Thoracic aorta (tissue), 2 donors: Measurements from ENCODE around the gene TEF. TPM values are rescaled to one million over a fixed set of nuclear protein-coding genes. Genes with fewer than 3 reads are reported as not detected.

ENCODE experiments used
- ATAC-seq: fragments of 150-250 bp; one replicate; pipeline ENCODE4 v1.8.0; 2017; ENCODE audit warnings: low read depth; ENCODE audit not compliant: insufficient number of reproducible peaks, low FRiP score
- DNase-seq: peaks from one replicate; pipeline ENCODE4 v3.0.0-alpha.2; 2020; ENCODE audit warnings: low spot score
- H3K27ac ChIP-seq, 2 donors: fragments of 200-600 bp; sonication (generic); 1 replicate in 1 of 2; 2 replicates in 1 of 2; pipeline ENCODE4 v1.5.1; 2016; ENCODE audit warnings: mild to moderate bottlenecking in 2 of 2, moderate library complexity in 2 of 2
- H3K27me3 ChIP-seq: fragments of 200-600 bp; sonication (generic); replicated peaks from 2 replicates; pipeline ENCODE4 v1.6.0; 2016; ENCODE audit warnings: mild to moderate bottlenecking; ENCODE audit not compliant: insufficient read depth
- H3K36me3 ChIP-seq: fragments of 200-600 bp; sonication (generic); one replicate; pipeline ENCODE4 v1.5.1; 2016
- H3K4me1 ChIP-seq, 2 donors: fragments of 200-600 bp; sonication (generic); 1 replicate in 1 of 2; 2 replicates in 1 of 2; pipeline versions ENCODE4 v1.5.1 to v1.6.0; 2016; ENCODE audit warnings: low read depth in 2 of 2, mild to moderate bottlenecking in 1 of 2; ENCODE audit not compliant: control insufficient read depth in 1 of 2
- H3K4me3 ChIP-seq: fragments of 200-600 bp; sonication (generic); 2 replicates; pipeline ENCODE4 v1.5.1; 2016; ENCODE audit warnings: mild to moderate bottlenecking
- H3K9me3 ChIP-seq: fragments of 200-600 bp; sonication (generic); 2 replicates; pipeline ENCODE4 v1.5.1; 2016
- CTCF ChIP-seq: fragments of 200-600 bp; sonication (generic); IDR thresholded peaks from one replicate; pipeline ENCODE4 v1.5.1; 2019; ENCODE audit warnings: antibody characterized with exemption
- total RNA-seq, 2 donors: library from RNA; depleted of rRNA; stranded (reverse); fragments of >200 nt; gene quantifications; one replicate each; pipeline versions ENCODE4 v1.1.0 to v1.2.3, GENCODE V29; 2016

The TEF gene
- total RNA-seq, 2 donors from 2014 or later: 21.4 to 23.1 TPM

DNA sequence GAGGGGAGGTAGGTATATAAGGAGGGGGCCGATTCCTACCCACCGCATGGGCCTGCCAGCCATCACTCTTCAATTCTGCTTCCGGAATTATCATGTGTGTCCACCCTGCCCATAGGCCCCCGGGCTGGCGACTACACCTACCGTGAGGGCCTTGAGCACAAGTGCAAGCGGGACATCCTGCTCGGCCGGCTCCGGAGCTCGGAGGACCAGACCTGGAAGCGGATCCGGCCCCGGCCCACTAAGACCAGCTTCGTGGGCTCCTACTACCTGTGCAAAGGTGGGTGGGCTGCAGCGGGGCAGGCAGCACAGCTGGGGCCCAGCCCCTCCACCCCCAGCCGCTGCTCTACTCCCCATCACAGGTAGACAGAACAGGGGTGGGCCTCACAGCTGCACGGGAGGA, 38.4 kb upstream of the TEF start:
- H3K27ac ChIP-seq: no peak overlapping the region
- no peaks in the 10 kb centered on the region for H3K9me3 ChIP-seq
- ATAC-seq (no peak), DNase-seq (no peak)
- TF ChIP-seq CTCF: no peak
- no peak overlapping the region for H3K4me3 ChIP-seq
- H3K27me3 ChIP-seq: no peaks in the 10 kb centered on the region
- peaks cover 50% of the 10 kb centered on the region for H3K36me3 ChIP-seq
- no peaks in the 10 kb centered on the region for H3K4me1 ChIP-seq

- TF ChIP-seq CTCF: no peak
- Histone ChIP-seq H3K36me3 (peaks cover 50% of the 10 kb centered on the region), H3K27ac (no peak overlapping the region), H3K4me3 (no peak overlapping the region), H3K4me1 (no peaks in the 10 kb centered on the region), H3K27me3 (no peaks in the 10 kb centered on the region), H3K9me3 (no peaks in the 10 kb centered on the region)
- DNase-seq (no peak), ATAC-seq (no peak)
Observed at GRCh38 chr22:41343717-41344116, 38.0 kb upstream of the TEF start.

DNA sequence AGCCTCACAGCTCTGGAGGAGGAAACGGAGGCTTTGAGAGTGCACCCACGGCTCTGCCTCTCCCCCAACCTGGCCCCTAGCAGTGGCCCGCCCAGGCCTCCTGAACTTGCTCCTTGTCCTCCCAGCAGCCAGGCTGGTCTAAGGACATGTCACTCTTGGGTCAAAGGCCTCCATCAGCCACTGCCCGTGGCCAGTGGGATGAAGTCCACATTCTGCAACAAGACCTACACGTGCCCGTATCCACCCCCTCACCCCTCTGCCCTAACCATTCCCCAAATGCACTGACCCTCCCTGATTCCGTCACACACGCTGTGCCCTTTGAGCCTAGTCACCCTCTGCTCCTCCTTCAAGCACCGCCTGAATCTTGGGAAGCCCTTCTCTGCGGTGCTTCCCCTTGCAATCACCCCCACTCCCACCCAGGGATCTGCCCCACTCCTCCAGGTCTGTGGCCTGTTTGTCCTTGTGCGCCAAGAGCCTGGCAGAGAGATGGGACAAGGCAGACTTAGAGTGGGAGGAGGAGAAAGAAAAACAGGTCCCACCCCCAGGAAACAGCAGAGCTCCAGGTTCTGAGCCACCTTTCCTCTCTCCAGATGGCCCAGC, 37.5 kb upstream of the TEF start:
- H3K36me3 ChIP-seq: peaks cover 56% of the 10 kb centered on the region

GRCh38 chr22:41345807-41346335, 35.9 kb upstream of the TEF start:
- peaks cover 57% of the 10 kb centered on the region for H3K36me3 ChIP-seq
- H3K4me3 ChIP-seq: no peak overlapping the region
- H3K9me3 ChIP-seq: no peaks in the 10 kb centered on the region
- no peak for TF ChIP-seq CTCF
- no peaks in the 10 kb centered on the region for H3K4me1 ChIP-seq
- no peak for ATAC-seq
- H3K27me3 ChIP-seq: no peaks in the 10 kb centered on the region
- H3K27ac ChIP-seq: no peak overlapping the region
- DNase-seq: no peak

More for the DNA sequence above, 37.5 kb upstream of the TEF start:
- ATAC-seq: no peak
- Histone ChIP-seq H3K4me3 (no peak overlapping the region), H3K27ac (no peak overlapping the region), H3K27me3 (no peaks in the 10 kb centered on the region), H3K4me1 (no peaks in the 10 kb centered on the region), H3K9me3 (no peaks in the 10 kb centered on the region)
- DNase-seq: no peak
- no peak for TF ChIP-seq CTCF

- DNase-seq (no peak), ATAC-seq (no peak)
- no peaks in the 10 kb centered on the region for H3K9me3 ChIP-seq
- peaks cover 57% of the 10 kb centered on the region for H3K36me3 ChIP-seq
- no peaks in the 10 kb centered on the region for H3K4me1 ChIP-seq
- H3K27ac ChIP-seq: no peak overlapping the region
- no peak for TF ChIP-seq CTCF
- no peak overlapping the region for H3K4me3 ChIP-seq
- H3K27me3 ChIP-seq: no peaks in the 10 kb centered on the region
Observed at GRCh38 chr22:41347066-41347859, 34.5 kb upstream of the TEF start.
